Activated CD4-positive, alpha-beta T cell treated with anti-CD3 and anti-CD28 coated beads, Interleukin-2, amount 10 ng/mL, durations not matched to agents 24 days and 14 days (primary cell): ENCODE results near the gene BCL7A. TPM values are rescaled to one million over a fixed set of nuclear protein-coding genes. Genes with fewer than 3 reads are reported as not detected.
A peak's percentile ranks its signal among the peaks of the same experiment; 100 is the strongest.
"Not testable (repeated sequence)": the region's sequence is repeated elsewhere in the genome, so short reads cannot be mapped to it uniquely, and the experiment has no call there.

ENCODE experiments used
- DNase-seq: peaks from one replicate; pipeline ENCODE4 v3.0.0; 2022
- H3K27ac Mint-ChIP-seq: one replicate; pipeline ENCODE4 v1.8.0; 2022; ENCODE audit warnings: mild to moderate bottlenecking, mixed read lengths
- H3K27me3 Mint-ChIP-seq: one replicate; pipeline ENCODE4 v1.8.0; 2022; ENCODE audit warnings: mixed read lengths
- H3K36me3 Mint-ChIP-seq: one replicate; pipeline ENCODE4 v1.8.0; 2022; ENCODE audit warnings: low read depth, mild to moderate bottlenecking, mixed read lengths
- H3K4me1 Mint-ChIP-seq: one replicate; pipeline ENCODE4 v1.8.0; 2021; ENCODE audit warnings: mixed read lengths
- H3K4me3 Mint-ChIP-seq: one replicate; pipeline ENCODE4 v1.8.0; 2022; ENCODE audit warnings: mild to moderate bottlenecking, moderate library complexity, mixed read lengths
- H3K9me3 Mint-ChIP-seq: one replicate; pipeline ENCODE4 v1.8.0; 2021; ENCODE audit warnings: mixed read lengths
- intact Hi-C: fragments of 100-400 bp; cut with micrococcal nuclease; formaldehyde crosslinking; loops from one replicate; pipeline ENCODE4 v1.15.1; 2023
- total RNA-seq: library from RNA; stranded (reverse); gene quantifications from 2 replicates; pipeline ENCODE4 v1.2.3, GENCODE V29; 2022

The BCL7A gene
- total RNA-seq: 9.3 and 10.7 TPM in 2 replicates

DNA sequence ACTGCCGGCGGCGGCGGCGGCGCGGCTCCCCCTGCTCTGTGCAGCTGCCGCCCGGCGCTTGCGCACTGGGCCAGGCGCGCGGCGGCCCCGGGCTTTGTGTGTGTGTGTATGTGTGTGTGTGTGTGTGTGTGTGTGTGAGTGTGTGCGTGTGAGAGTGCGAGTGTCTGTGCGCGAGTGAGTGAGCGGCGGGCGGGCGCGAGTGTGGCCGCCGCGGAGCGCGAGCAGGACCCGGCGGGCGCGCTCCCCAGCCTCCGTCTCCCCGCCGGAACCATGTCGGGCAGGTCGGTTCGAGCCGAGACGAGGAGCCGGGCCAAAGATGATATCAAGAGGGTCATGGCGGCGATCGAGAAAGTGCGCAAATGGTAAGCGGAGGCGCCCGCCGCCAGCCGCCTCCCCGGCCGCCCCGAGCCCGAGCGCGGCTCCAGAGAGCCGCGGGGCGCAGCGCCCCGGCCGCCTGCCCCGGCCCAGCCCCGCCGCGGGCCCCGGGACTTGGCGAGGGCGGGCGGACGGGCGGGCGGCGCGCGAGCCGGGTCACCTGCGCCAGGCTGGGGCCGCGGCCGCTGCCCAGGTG, at the start of gene BCL7A:
Gene BCL7A, plus strand, starts transcription at position 63 of the 571 bp plus-strand sequence. Its CDS starts 208 bp downstream, at position 271.
- peak within 1 kb of the TSS; percentile 94 for H3K4me3 Mint-ChIP-seq
- peaks cover 4% of the 10 kb centered on the region for H3K36me3 Mint-ChIP-seq
- peaks cover 26% of the 10 kb centered on the region for H3K27me3 Mint-ChIP-seq
- intact Hi-C loops: loop anchor here (5.0 kb wide), 1 partner anchor 105 kb away; the partner anchor contains the start of gene CFAP251
- no peaks in the 10 kb centered on the region for H3K9me3 Mint-ChIP-seq
- H3K4me1 Mint-ChIP-seq: peaks cover 13% of the 10 kb centered on the region
- peak; percentile 87 for DNase-seq
- peak within 1 kb of the TSS; percentile 88 for H3K27ac Mint-ChIP-seq

GRCh38 chr12:121974026-121974985, 47.4 kb upstream of the BCL7A start:
- Mint-ChIP-seq H3K36me3 (peaks cover 5% of the 10 kb centered on the region), H3K27ac (no peak overlapping the region), H3K4me1 (no peaks in the 10 kb centered on the region), H3K4me3 (no peak overlapping the region), H3K27me3 (peaks cover 2% of the 10 kb centered on the region), H3K9me3 (peaks cover 12% of the 10 kb centered on the region)
- no peak for DNase-seq
- intact Hi-C loops: no loop called here

DNA sequence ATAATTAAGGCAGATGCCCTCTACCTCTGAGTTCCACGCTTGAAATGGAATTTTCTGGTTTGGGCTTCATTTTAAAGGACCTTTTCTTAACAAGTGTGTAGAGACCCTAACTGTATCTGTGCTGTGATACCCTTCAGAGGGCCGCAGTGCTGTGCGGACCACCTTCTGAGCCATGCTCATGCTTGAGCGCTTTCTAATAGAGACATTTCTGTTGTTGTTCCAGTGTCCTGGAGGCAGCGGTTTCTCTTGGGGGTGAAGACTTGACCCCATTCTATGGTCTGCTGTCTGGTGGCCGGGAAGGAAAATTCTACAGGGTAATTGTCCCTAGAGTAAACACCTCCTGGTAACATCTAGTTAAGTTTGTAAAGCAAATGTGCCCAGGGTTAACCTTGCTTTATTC, 46.7 kb upstream of the BCL7A start:
- DNase-seq: no peak
- H3K27ac Mint-ChIP-seq: no peak overlapping the region
- peaks cover 5% of the 10 kb centered on the region for H3K36me3 Mint-ChIP-seq
- intact Hi-C loops: no loop called here
- no peaks in the 10 kb centered on the region for H3K4me1 Mint-ChIP-seq
- H3K9me3 Mint-ChIP-seq: peaks cover 12% of the 10 kb centered on the region
- no peak overlapping the region for H3K4me3 Mint-ChIP-seq
- peaks cover 2% of the 10 kb centered on the region for H3K27me3 Mint-ChIP-seq

DNA sequence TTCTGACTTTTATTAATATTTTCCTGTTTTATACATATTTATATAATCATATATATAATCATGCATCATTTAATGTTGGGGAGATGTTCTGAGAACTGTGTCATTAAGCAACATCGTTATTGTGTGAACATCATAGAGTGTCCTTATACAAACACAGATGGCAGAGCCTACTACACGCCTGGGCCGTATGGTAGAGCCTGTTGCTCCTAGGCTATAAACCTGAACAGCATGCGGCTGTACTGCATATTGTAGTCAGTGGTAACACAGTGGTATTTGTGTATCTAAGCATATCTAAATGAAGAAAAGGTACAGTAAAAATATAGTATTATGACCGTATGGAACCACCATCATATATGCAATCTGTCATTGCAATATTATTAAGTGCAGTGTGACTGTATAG, 44.7 kb upstream of the BCL7A start:
- H3K4me3 Mint-ChIP-seq: no peak overlapping the region
- H3K27ac Mint-ChIP-seq: no peak overlapping the region

DNA sequence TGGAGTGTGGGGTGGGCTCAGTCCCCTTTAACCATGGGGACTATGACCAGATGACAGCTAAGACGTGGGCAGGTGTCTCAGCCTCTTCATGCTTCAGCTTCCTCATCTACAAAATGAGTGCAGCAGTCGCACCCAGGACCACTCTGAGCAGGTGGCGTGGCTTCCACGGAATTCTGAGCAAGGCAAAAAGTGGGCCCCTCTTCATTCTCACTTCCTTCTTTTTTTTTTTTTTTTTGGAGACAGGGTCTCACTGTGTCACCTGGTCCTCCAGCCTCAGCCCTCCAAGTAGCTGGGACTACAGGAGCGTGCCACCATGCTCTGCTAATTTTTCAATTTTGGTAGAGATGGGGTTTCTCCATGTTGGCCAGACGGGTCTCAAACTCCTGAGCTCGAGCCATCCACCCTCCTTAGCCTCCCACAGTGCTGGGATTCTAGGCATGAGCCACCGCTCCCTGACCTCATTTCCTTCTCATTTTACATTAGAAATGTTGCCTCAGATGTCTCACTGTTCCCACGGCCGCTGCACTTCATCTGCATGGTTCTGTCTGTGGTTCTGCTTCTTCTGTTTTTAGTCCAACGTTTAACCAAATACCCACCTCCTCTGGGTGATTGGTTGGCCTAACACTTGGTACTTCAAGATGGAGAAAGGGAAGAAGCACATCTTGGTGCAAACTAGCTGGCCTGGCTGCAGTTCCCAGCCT, 41.3 kb upstream of the BCL7A start:
- H3K27me3 Mint-ChIP-seq: peaks cover 3% of the 10 kb centered on the region
- intact Hi-C loops: no loop called here
- no peaks in the 10 kb centered on the region for H3K4me1 Mint-ChIP-seq
- H3K9me3 Mint-ChIP-seq: no peaks in the 10 kb centered on the region
- no peak overlapping the region for H3K27ac Mint-ChIP-seq
- H3K36me3 Mint-ChIP-seq: no peaks in the 10 kb centered on the region
- DNase-seq: no peak
- no peak overlapping the region for H3K4me3 Mint-ChIP-seq

More for the DNA sequence above, 44.7 kb upstream of the BCL7A start:
- peaks cover 5% of the 10 kb centered on the region for H3K36me3 Mint-ChIP-seq
- H3K9me3 Mint-ChIP-seq: peaks cover 10% of the 10 kb centered on the region
- intact Hi-C loops: no loop called here
- no peak for DNase-seq
- no peaks in the 10 kb centered on the region for H3K4me1 Mint-ChIP-seq
- peaks cover 2% of the 10 kb centered on the region for H3K27me3 Mint-ChIP-seq

- no peaks in the 10 kb centered on the region for H3K4me1 Mint-ChIP-seq
- no peaks in the 10 kb centered on the region for H3K36me3 Mint-ChIP-seq
- DNase-seq: no peak
- intact Hi-C loops: no loop called here
- no peak overlapping the region for H3K4me3 Mint-ChIP-seq
- no peak overlapping the region for H3K27ac Mint-ChIP-seq
- no peaks in the 10 kb centered on the region for H3K9me3 Mint-ChIP-seq
- peaks cover 3% of the 10 kb centered on the region for H3K27me3 Mint-ChIP-seq
Measured at GRCh38 chr12:121980892-121981272, 40.8 kb upstream of the BCL7A start.

DNA sequence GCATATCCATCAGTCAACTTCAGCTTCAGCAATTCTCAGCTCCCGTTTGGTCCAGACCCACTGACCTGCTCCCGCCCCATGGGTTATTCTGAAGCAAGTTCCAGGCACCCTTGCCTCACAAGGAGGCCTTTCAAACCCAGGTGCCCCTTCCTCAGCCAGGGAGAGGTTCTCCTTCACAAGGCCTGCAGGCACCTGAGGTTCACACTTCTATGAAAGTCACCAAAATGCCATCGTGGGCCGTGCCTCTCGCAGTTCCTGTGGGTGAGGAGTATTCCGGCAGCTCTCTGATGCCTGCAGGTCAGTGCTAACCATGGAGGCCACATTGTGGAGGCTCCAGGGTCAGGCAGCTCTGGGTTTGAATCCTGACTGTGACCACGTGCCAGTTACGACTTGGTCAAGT, 40.2 kb upstream of the BCL7A start:
- Mint-ChIP-seq H3K4me3 (no peak overlapping the region), H3K27me3 (peaks cover 3% of the 10 kb centered on the region), H3K27ac (no peak overlapping the region), H3K4me1 (no peaks in the 10 kb centered on the region), H3K9me3 (no peaks in the 10 kb centered on the region), H3K36me3 (no peaks in the 10 kb centered on the region)
- no peak for DNase-seq
- intact Hi-C loops: no loop called here

GRCh38 chr12:121982950-121983349, 38.7 kb upstream of the BCL7A start:
- no peaks in the 10 kb centered on the region for H3K4me1 Mint-ChIP-seq
- H3K36me3 Mint-ChIP-seq: no peaks in the 10 kb centered on the region
- no peak for DNase-seq
- no peaks in the 10 kb centered on the region for H3K9me3 Mint-ChIP-seq
- H3K27me3 Mint-ChIP-seq: peaks cover 3% of the 10 kb centered on the region
- H3K27ac Mint-ChIP-seq: no peak overlapping the region
- intact Hi-C loops: no loop called here
- H3K4me3 Mint-ChIP-seq: no peak overlapping the region

- no peak for DNase-seq
- H3K27me3 Mint-ChIP-seq: peaks cover 3% of the 10 kb centered on the region
- no peaks in the 10 kb centered on the region for H3K4me1 Mint-ChIP-seq
- intact Hi-C loops: no loop called here
- no peaks in the 10 kb centered on the region for H3K9me3 Mint-ChIP-seq
- no peaks in the 10 kb centered on the region for H3K36me3 Mint-ChIP-seq
- H3K4me3 Mint-ChIP-seq: no peak overlapping the region
- H3K27ac Mint-ChIP-seq: no peak overlapping the region
Measured at GRCh38 chr12:121983536-121984210, 38.0 kb upstream of the BCL7A start.

DNA sequence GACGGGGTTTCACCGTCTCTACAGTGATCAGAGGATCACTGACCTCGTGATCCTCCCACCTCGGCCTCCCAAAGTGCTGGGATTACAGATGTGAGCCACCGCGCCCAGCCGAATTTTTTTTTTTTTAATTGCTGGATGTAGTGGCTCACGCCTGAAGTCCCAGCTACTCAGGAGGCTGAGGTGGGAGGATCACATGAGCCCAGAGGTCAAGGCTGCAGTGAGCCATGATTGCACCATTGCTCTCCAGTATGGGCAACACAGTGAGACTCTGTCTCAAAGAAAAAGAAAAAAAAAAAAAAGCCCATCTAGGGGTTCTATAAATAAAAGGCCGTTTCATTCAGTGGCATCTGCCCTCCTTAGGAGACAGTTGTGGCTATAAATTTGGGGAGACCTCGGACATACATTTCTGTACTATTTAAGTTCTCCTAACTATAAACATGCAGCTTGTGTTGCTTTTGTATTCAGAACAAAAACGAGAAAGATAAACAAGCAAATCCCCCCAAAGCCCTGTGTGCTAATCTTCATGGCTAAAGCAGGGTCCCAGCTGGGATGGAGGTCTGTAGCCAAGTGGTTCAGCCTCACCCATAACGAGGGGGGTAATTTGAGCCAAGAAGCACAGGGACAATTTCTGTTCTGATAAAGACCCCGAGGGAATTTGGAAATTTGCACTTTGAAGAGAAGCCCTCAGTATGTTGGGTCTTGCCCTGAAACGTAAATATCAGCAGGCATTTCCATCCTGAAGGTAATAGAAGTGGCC, 35.0 kb upstream of the BCL7A start:
- no peak overlapping the region for H3K4me3 Mint-ChIP-seq
- DNase-seq: no peak
- no peaks in the 10 kb centered on the region for H3K9me3 Mint-ChIP-seq
- no peak overlapping the region for H3K27ac Mint-ChIP-seq
- H3K36me3 Mint-ChIP-seq: no peaks in the 10 kb centered on the region
- intact Hi-C loops: no loop called here
- H3K27me3 Mint-ChIP-seq: peaks cover 3% of the 10 kb centered on the region
- peaks cover 5% of the 10 kb centered on the region for H3K4me1 Mint-ChIP-seq

DNA sequence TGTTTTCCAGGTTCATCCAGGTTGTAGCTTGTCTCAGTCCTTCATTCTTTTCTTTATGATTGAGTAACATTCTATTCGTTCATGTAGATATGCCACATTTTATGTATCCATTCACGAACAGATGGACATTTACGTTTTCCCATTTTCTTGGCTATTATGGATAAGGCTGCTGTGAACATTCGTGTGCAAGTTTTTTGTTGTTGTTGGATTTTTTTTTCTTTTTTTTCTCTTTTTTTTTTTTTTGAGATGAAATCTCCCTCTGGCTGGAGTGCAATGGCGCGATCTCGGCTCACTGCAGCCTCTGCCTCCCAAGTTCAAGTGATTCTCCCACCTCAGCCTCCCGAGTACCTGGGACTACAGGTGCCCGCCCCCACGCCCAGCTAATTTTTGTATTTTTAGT, 33.2 kb upstream of the BCL7A start:
- DNase-seq, H3K4me1 Mint-ChIP-seq, intact Hi-C loops: not testable (repeated sequence)

GRCh38 chr12:121989276-121990113, 32.2 kb upstream of the BCL7A start:
- Mint-ChIP-seq H3K9me3 (no peaks in the 10 kb centered on the region), H3K36me3 (no peaks in the 10 kb centered on the region), H3K27ac (no peak overlapping the region), H3K4me1 (peaks cover 10% of the 10 kb centered on the region), H3K27me3 (no peaks in the 10 kb centered on the region), H3K4me3 (no peak overlapping the region)
- intact Hi-C loops: no loop called here
- DNase-seq: no peak

More for the DNA sequence above, 33.2 kb upstream of the BCL7A start:
- H3K9me3 Mint-ChIP-seq, H3K27ac Mint-ChIP-seq, H3K4me3 Mint-ChIP-seq, H3K27me3 Mint-ChIP-seq, H3K36me3 Mint-ChIP-seq: not testable (repeated sequence)
